Esophagus muscularis mucosa (tissue), 4 donors: Measurements from ENCODE around the gene CDK5RAP2. TPM values are rescaled to one million over a fixed set of nuclear protein-coding genes. Genes with fewer than 3 reads are reported as not detected.

ENCODE experiments used
- DNase-seq: peaks from one replicate; pipeline ENCODE4 v3.0.0-alpha.2; 2017; ENCODE audit errors: extremely low spot score
- H3K27ac ChIP-seq, 4 donors: fragments of 200-600 bp; sonication (generic); replicated peaks in 1 of 4; 1 replicate in 3 of 4; 2 replicates in 1 of 4; pipeline ENCODE4 v1.5.1; 2016 to 2019; ENCODE audit warnings: mild to moderate bottlenecking in 1 of 4
- H3K27me3 ChIP-seq, 4 donors: fragments of 200-600 bp; sonication (generic); one replicate each; pipeline versions ENCODE4 v1.5.1 to v1.6.0; 2016 to 2019
- H3K36me3 ChIP-seq, 4 donors: fragments of 200-600 bp; sonication (generic); one replicate each; pipeline ENCODE4 v1.5.1; 2016 to 2019
- H3K4me1 ChIP-seq, 4 donors: fragments of 200-600 bp; sonication (generic); one replicate each; pipeline ENCODE4 v1.5.1; 2016 to 2019
- H3K4me3 ChIP-seq, 4 donors: fragments of 200-600 bp; sonication (generic); 1 replicate in 2 of 4; 2 replicates in 2 of 4; pipeline ENCODE4 v1.5.1; 2016 to 2019; ENCODE audit warnings: mild to moderate bottlenecking in 4 of 4, moderate library complexity in 1 of 4
- H3K9me3 ChIP-seq, 4 donors: fragments of 200-600 bp; sonication (generic); 1 replicate in 3 of 4; 2 replicates in 1 of 4; pipeline ENCODE4 v1.5.1; 2016 to 2019
- CTCF ChIP-seq, 3 experiments: fragments of 200-600 bp in 2 of 3; fragments of 450-650 bp in 1 of 3; sonication (generic) in 2 of 3; IDR thresholded peaks; one replicate each; pipeline ENCODE4 v1.5.1; 2017 to 2019; ENCODE audit warnings: antibody characterized with exemption in 3 of 3, mild to moderate bottlenecking in 2 of 3, moderate library complexity in 1 of 3
- EP300 ChIP-seq: sonication (generic); formaldehyde crosslinking; IDR thresholded peaks from one replicate; pipeline ENCODE4 v1.6.1; 2017; ENCODE audit warnings: antibody characterized with exemption
- POLR2A ChIP-seq: fragments of 450-650 bp; IDR thresholded peaks from one replicate; pipeline ENCODE4 v1.6.1; 2017; ENCODE audit warnings: antibody characterized with exemption, moderate library complexity, mild to moderate bottlenecking, low read depth
- POLR2AphosphoS5 ChIP-seq, 2 donors: sonication (generic); formaldehyde crosslinking; IDR thresholded peaks; one replicate each; pipeline ENCODE4 v1.6.1; 2017; ENCODE audit warnings: antibody characterized with exemption in 2 of 2
- WGBS: methylation state at CpG from one replicate; pipeline ENCODE4 v1.1.5; 2018; 5-methylcytosine and 5-hydroxymethylcytosine counted together
- intact Hi-C: fragments of 100-400 bp; cut with DNase I; formaldehyde crosslinking; loops from one replicate; pipeline ENCODE4 v1.15.1; 2023
- total RNA-seq, 4 donors: library from RNA; depleted of rRNA; stranded (reverse); fragments of >200 nt; gene quantifications; one replicate each; pipeline versions ENCODE4 v1.1.0 to v1.2.1, GENCODE V29; 2016

Gene CDK5RAP2
- total RNA-seq, 4 donors from 2014 or later = 34.6 to 38.6 (median 36.7) TPM

DNA sequence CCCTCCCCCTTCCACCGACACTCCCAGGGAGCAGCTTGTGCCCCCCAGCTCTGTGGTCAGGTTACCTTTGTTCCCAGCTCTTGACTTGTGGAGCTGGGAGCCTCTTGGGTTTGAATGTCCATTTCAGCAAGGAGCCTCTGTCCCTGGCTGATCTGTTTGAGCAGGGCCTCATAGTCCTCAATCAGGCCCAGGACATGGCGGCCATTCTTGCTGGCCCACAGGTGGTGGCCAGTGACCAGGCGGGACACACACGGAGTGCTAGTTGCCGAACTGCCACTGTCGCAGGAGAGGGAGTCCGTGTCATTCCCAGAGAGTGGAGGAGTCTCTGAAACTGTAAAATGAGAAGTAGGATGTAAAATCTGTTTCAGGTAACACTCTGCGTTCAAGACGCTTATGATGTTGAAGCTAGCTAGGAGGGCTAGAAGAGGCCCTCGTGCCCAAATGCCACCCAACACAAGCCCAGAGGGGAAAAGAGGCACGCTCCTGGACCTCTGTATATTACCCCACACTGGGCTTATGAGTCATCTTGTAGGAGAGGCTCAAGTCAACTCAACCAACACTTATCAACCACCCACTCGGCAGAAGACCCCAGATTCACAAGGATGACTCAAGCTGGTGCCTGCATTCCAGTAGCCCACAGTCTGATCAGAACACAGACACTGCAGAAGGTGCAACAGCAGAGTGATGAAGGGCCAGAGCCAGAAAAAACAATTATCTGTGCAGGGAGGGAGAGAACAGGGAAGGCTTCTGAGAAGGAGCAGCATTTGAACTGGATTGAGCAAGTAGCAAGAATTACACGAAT lies 177.0 kb downstream of the CDK5RAP2 start:
- H3K27ac ChIP-seq = no peak overlapping the region
- no peak for DNase-seq
- no peaks in the 10 kb centered on the region for H3K9me3 ChIP-seq
- H3K36me3 ChIP-seq = peaks cover 51 to 95% (median 89%) of the 10 kb centered on the region in 4 donors
- intact Hi-C loops = no loop called here
- WGBS = 93% methylated on average over 11 of the region's 13 CpGs
- no peaks in the 10 kb centered on the region for H3K27me3 ChIP-seq
- H3K4me3 ChIP-seq = no peak overlapping the region
- no peaks in the 10 kb centered on the region for H3K4me1 ChIP-seq
- no peak for TF ChIP-seq CTCF (IDR thresholded peaks at IDR 0.05)
- no peak for TF ChIP-seq POLR2AphosphoS5 (IDR thresholded peaks at IDR 0.05)

GRCh38 chr9:120399940-120400339 lies 180.0 kb downstream of the CDK5RAP2 start:
- H3K4me1 ChIP-seq = no peaks in the 10 kb centered on the region
- no peak overlapping the region for H3K27ac ChIP-seq
- no peak for DNase-seq
- no peak overlapping the region for H3K4me3 ChIP-seq
- no peaks in the 10 kb centered on the region for H3K27me3 ChIP-seq
- H3K9me3 ChIP-seq = no peaks in the 10 kb centered on the region
- 98% methylated on average over 2 of the region's 2 CpGs for WGBS
- TF ChIP-seq CTCF (IDR thresholded peaks at IDR 0.05) (no peak), EP300 (no peak), POLR2A (no peak), POLR2AphosphoS5 (IDR thresholded peaks at IDR 0.05) (no peak)
- intact Hi-C loops = no loop called here
- H3K36me3 ChIP-seq = peaks cover 44 to 100% (median 88%) of the 10 kb centered on the region in 4 donors

DNA sequence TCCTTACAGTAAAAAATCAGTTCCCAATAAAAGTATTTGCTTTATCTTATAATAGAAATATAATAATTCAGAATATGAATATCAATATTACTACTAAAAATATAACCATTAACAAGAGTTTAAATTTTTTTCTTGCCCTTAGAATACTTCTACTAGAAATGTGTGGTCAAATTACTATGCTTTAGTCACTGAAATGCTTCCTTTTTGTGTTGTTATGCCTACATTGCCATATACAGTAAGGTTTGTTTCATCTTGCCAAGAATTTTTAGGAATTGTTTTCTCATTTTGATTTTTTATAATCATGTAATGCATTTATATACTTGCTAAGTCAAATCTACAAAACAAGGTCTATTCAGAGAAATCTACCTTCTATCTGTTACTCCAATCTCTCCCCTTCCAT lies 181.7 kb downstream of the CDK5RAP2 start:
- no peak for DNase-seq
- intact Hi-C loops = no loop called here
- Histone ChIP-seq H3K27ac (no peak overlapping the region), H3K4me1 (no peaks in the 10 kb centered on the region), H3K27me3 (no peaks in the 10 kb centered on the region), H3K4me3 (no peak overlapping the region), H3K9me3 (no peaks in the 10 kb centered on the region), H3K36me3 (peaks cover 57 to 100% (median 89%) of the 10 kb centered on the region in 4 donors)
- TF ChIP-seq EP300 (no peak), CTCF (IDR thresholded peaks at IDR 0.05) (no peak), POLR2A (no peak), POLR2AphosphoS5 (IDR thresholded peaks at IDR 0.05) (no peak)

DNA sequence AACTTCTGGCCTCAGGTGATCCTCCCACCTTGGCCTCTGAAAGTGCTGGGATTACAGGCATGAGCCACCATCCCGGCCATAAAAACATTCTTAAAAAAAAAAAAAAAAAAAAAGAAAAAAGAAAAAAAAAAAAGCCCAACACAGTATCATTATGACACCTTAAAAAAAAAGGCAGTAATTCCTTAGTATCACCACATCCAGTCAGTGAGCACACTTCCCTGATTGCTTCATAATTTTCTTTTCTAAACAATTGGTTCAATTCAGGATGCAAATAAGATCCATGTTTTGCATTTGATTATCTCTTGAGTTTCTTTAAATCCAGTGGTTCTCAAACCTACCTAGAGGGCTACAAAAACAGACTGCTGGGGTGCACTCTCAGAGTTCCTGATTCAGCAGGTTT lies 182.5 kb downstream of the CDK5RAP2 start:
- H3K9me3 ChIP-seq = no peaks in the 10 kb centered on the region
- H3K27me3 ChIP-seq = no peaks in the 10 kb centered on the region
- intact Hi-C loops = no loop called here
- no peak overlapping the region for H3K4me3 ChIP-seq
- TF ChIP-seq EP300 = no peak
- no peak for TF ChIP-seq CTCF (IDR thresholded peaks at IDR 0.05)
- no peak for TF ChIP-seq POLR2AphosphoS5 (IDR thresholded peaks at IDR 0.05)
- 88% methylated on average over 1 of the region's 1 CpG for WGBS
- no peak for DNase-seq
- H3K4me1 ChIP-seq = no peaks in the 10 kb centered on the region
- peaks cover 51 to 100% (median 89%) of the 10 kb centered on the region in 4 donors for H3K36me3 ChIP-seq
- H3K27ac ChIP-seq = no peak overlapping the region

GRCh38 chr9:120396931-120397330 lies 183.0 kb downstream of the CDK5RAP2 start:
- Histone ChIP-seq H3K36me3 (peaks cover 46 to 100% (median 89%) of the 10 kb centered on the region in 4 donors), H3K27me3 (no peaks in the 10 kb centered on the region), H3K27ac (no peak overlapping the region), H3K9me3 (no peaks in the 10 kb centered on the region), H3K4me3 (no peak overlapping the region), H3K4me1 (no peaks in the 10 kb centered on the region)
- 98% methylated on average over 6 of the region's 6 CpGs for WGBS
- intact Hi-C loops = no loop called here
- no peak for DNase-seq
- TF ChIP-seq POLR2A = no peak
- TF ChIP-seq EP300 = no peak
- TF ChIP-seq POLR2AphosphoS5 (IDR thresholded peaks at IDR 0.05) = no peak
- TF ChIP-seq CTCF (IDR thresholded peaks at IDR 0.05) = no peak
